Central memory CD8-positive, alpha-beta T cell (primary cell): ENCODE data around the gene DCTD.

Experiments used
- ATAC-seq: fragments of 150-1000 bp; cut with Tn5 transposase; replicated peaks from 2 replicates; pipeline ENCODE4 v1.10.0; 2022; ENCODE audit warnings: mild to moderate bottlenecking, moderate FRiP score, moderate number of reproducible peaks; ENCODE audit not compliant: poor library complexity, severe bottlenecking; ENCODE audit errors: extremely low read depth
- DNase-seq, 2 donors: peaks; one replicate each; pipeline ENCODE4 v3.0.0; 2021; ENCODE audit warnings: low spot score in 2 of 2
- H3K27ac Mint-ChIP-seq: one replicate; pipeline ENCODE4 v1.8.0; 2022; ENCODE audit warnings: low read depth, mild to moderate bottlenecking, moderate library complexity, mixed read lengths
- H3K27me3 Mint-ChIP-seq: one replicate; pipeline ENCODE4 v1.8.0; 2022; ENCODE audit warnings: mixed read lengths
- H3K36me3 Mint-ChIP-seq: one replicate; pipeline ENCODE4 v1.8.0; 2022; ENCODE audit warnings: mild to moderate bottlenecking, moderate library complexity, mixed read lengths; ENCODE audit not compliant: insufficient read depth
- H3K4me1 Mint-ChIP-seq: one replicate; pipeline ENCODE4 v1.8.0; 2022; ENCODE audit warnings: mixed read lengths
- H3K4me3 Mint-ChIP-seq: one replicate; pipeline ENCODE4 v1.8.0; 2022; ENCODE audit warnings: mild to moderate bottlenecking, moderate library complexity, mixed read lengths
- H3K9me3 Mint-ChIP-seq: one replicate; pipeline ENCODE4 v1.8.0; 2022; ENCODE audit warnings: mixed read lengths

Gene DCTD

GRCh38 chr4:182873726-182874125 lies 43.5 kb downstream of the DCTD start:
- ATAC-seq, result no peak
- Mint-ChIP-seq H3K36me3 (peaks cover 4% of the 10 kb centered on the region), H3K27me3 (no peaks in the 10 kb centered on the region), H3K27ac (no peak overlapping the region), H3K9me3 (no peaks in the 10 kb centered on the region), H3K4me1 (no peaks in the 10 kb centered on the region), H3K4me3 (no peak overlapping the region)
- no peak for DNase-seq

GRCh38 chr4:182873289-182873688 lies 43.9 kb downstream of the DCTD start:
- H3K9me3 Mint-ChIP-seq, result no peaks in the 10 kb centered on the region
- H3K4me3 Mint-ChIP-seq, result no peak overlapping the region

GRCh38 chr4:182872886-182873285 lies 44.3 kb downstream of the DCTD start:
- no peak for DNase-seq
- no peak for ATAC-seq
- H3K36me3 Mint-ChIP-seq, result peaks cover 4% of the 10 kb centered on the region
- H3K4me3 Mint-ChIP-seq, result no peak overlapping the region
- H3K27me3 Mint-ChIP-seq, result no peaks in the 10 kb centered on the region
- H3K27ac Mint-ChIP-seq, result no peak overlapping the region
- no peaks in the 10 kb centered on the region for H3K4me1 Mint-ChIP-seq
- no peaks in the 10 kb centered on the region for H3K9me3 Mint-ChIP-seq

More at GRCh38 chr4:182873289-182873688, 43.9 kb downstream of the DCTD start:
- Mint-ChIP-seq H3K27ac (no peak overlapping the region), H3K36me3 (peaks cover 4% of the 10 kb centered on the region), H3K27me3 (no peaks in the 10 kb centered on the region), H3K4me1 (no peaks in the 10 kb centered on the region)
- ATAC-seq (no peak), DNase-seq (no peak)

- Mint-ChIP-seq H3K4me3 (no peak overlapping the region), H3K4me1 (no peaks in the 10 kb centered on the region), H3K27ac (no peak overlapping the region), H3K36me3 (peaks cover 4% of the 10 kb centered on the region), H3K9me3 (no peaks in the 10 kb centered on the region), H3K27me3 (no peaks in the 10 kb centered on the region)
- no peak for DNase-seq
- no peak for ATAC-seq
These were observed 45.6 kb downstream of the DCTD start for GRCh38 chr4:182871616-182872015.

GRCh38 chr4:182869697-182870096 lies 47.5 kb downstream of the DCTD start:
- H3K9me3 Mint-ChIP-seq, result no peaks in the 10 kb centered on the region
- peaks cover 1% of the 10 kb centered on the region for H3K36me3 Mint-ChIP-seq
- no peak for DNase-seq
- H3K27me3 Mint-ChIP-seq, result no peaks in the 10 kb centered on the region
- ATAC-seq, result no peak
- no peak overlapping the region for H3K4me3 Mint-ChIP-seq
- no peak overlapping the region for H3K27ac Mint-ChIP-seq
- no peaks in the 10 kb centered on the region for H3K4me1 Mint-ChIP-seq

GRCh38 chr4:182866746-182867145 lies 50.4 kb downstream of the DCTD start:
- Mint-ChIP-seq H3K27ac (no peak overlapping the region), H3K9me3 (no peaks in the 10 kb centered on the region), H3K36me3 (no peaks in the 10 kb centered on the region), H3K27me3 (no peaks in the 10 kb centered on the region), H3K4me3 (no peak overlapping the region), H3K4me1 (no peaks in the 10 kb centered on the region)
- ATAC-seq (no peak), DNase-seq (no peak)

GRCh38 chr4:182863501-182863900 lies 53.7 kb downstream of the DCTD start:
- H3K4me3 Mint-ChIP-seq, result no peak overlapping the region
- H3K27ac Mint-ChIP-seq, result no peak overlapping the region
- DNase-seq, result no peak
- H3K9me3 Mint-ChIP-seq, result no peaks in the 10 kb centered on the region
- H3K36me3 Mint-ChIP-seq, result no peaks in the 10 kb centered on the region
- H3K4me1 Mint-ChIP-seq, result no peaks in the 10 kb centered on the region
- ATAC-seq, result no peak
- no peaks in the 10 kb centered on the region for H3K27me3 Mint-ChIP-seq

GRCh38 chr4:182862921-182863320 lies 54.3 kb downstream of the DCTD start:
- Mint-ChIP-seq H3K36me3 (no peaks in the 10 kb centered on the region), H3K27ac (no peak overlapping the region), H3K4me3 (no peak overlapping the region), H3K4me1 (no peaks in the 10 kb centered on the region), H3K27me3 (no peaks in the 10 kb centered on the region), H3K9me3 (no peaks in the 10 kb centered on the region)
- no peak for DNase-seq
- no peak for ATAC-seq

- Mint-ChIP-seq H3K27me3 (no peaks in the 10 kb centered on the region), H3K27ac (no peak overlapping the region), H3K4me3 (no peak overlapping the region), H3K9me3 (no peaks in the 10 kb centered on the region), H3K4me1 (no peaks in the 10 kb centered on the region), H3K36me3 (no peaks in the 10 kb centered on the region)
- no peak for DNase-seq
- no peak for ATAC-seq
These were observed 54.9 kb downstream of the DCTD start for GRCh38 chr4:182862141-182862875.

- H3K4me1 Mint-ChIP-seq, result no peaks in the 10 kb centered on the region
- no peak overlapping the region for H3K27ac Mint-ChIP-seq
- no peak for ATAC-seq
- H3K27me3 Mint-ChIP-seq, result no peaks in the 10 kb centered on the region
- H3K4me3 Mint-ChIP-seq, result no peak overlapping the region
- DNase-seq, result no peak
- no peaks in the 10 kb centered on the region for H3K36me3 Mint-ChIP-seq
- H3K9me3 Mint-ChIP-seq, result no peaks in the 10 kb centered on the region
These were observed 55.8 kb downstream of the DCTD start for GRCh38 chr4:182861346-182861745.

GRCh38 chr4:182859730-182860129 lies 57.5 kb downstream of the DCTD start:
- no peak overlapping the region for H3K27ac Mint-ChIP-seq
- DNase-seq (no peak), ATAC-seq (no peak)
- H3K9me3 Mint-ChIP-seq, result no peaks in the 10 kb centered on the region
- H3K36me3 Mint-ChIP-seq, result no peaks in the 10 kb centered on the region
- no peaks in the 10 kb centered on the region for H3K4me1 Mint-ChIP-seq
- H3K27me3 Mint-ChIP-seq, result no peaks in the 10 kb centered on the region
- no peak overlapping the region for H3K4me3 Mint-ChIP-seq

GRCh38 chr4:182858711-182859110 lies 58.5 kb downstream of the DCTD start:
- Mint-ChIP-seq H3K27ac (no peak overlapping the region), H3K4me1 (no peaks in the 10 kb centered on the region), H3K27me3 (no peaks in the 10 kb centered on the region), H3K36me3 (no peaks in the 10 kb centered on the region), H3K4me3 (no peak overlapping the region), H3K9me3 (no peaks in the 10 kb centered on the region)
- no peak for DNase-seq
- no peak for ATAC-seq

- Mint-ChIP-seq H3K27me3 (peaks cover 8% of the 10 kb centered on the region), H3K9me3 (no peaks in the 10 kb centered on the region), H3K4me1 (no peaks in the 10 kb centered on the region), H3K4me3 (no peak overlapping the region), H3K36me3 (no peaks in the 10 kb centered on the region), H3K27ac (no peak overlapping the region)
- ATAC-seq (no peak), DNase-seq (no peak)
These were observed 60.3 kb downstream of the DCTD start for GRCh38 chr4:182856862-182857261.
